BJ (cell line): ENCODE measurements around the gene FAM186B. TPM values are rescaled to one million over a fixed set of nuclear protein-coding genes. Genes with fewer than 3 reads are reported as not detected.

Experiments used
- CTCF ChIA-PET: fragments of 350-600 bp; formaldehyde crosslinking; extraction: SDS; loops from one replicate; lab custom pipeline; 2021; ENCODE audit warnings: antibody characterized with exemption, inconsistent platforms; lab: Yijun Ruan, JAX
- POLR2A ChIA-PET: fragments of 300-600 bp; sonication (Branson Sonifier 250); formaldehyde crosslinking; extraction: SDS; loops from one replicate; lab custom pipeline; 2021; ENCODE audit warnings: antibody characterized with exemption; lab: Charles Lee
- DNase-seq: peaks from one replicate; pipeline ENCODE4 v3.0.0-alpha.2; 2011; ENCODE audit warnings: low read depth
- H3K27me3 ChIP-seq: 2 replicates; pipeline ENCODE4 v1.6.0; 2011; ENCODE audit warnings: low read length; ENCODE audit not compliant: control insufficient read depth, insufficient read depth
- H3K36me3 ChIP-seq: 2 replicates; pipeline ENCODE4 v1.5.1; 2011; ENCODE audit warnings: low read length; ENCODE audit not compliant: control insufficient read depth, insufficient read depth
- H3K4me3 ChIP-seq: 2 replicates; pipeline ENCODE4 v1.5.1; 2011; ENCODE audit warnings: low read depth, mild to moderate bottlenecking, control low read depth, low read length
- CTCF ChIP-seq: IDR thresholded peaks from 2 replicates; pipeline ENCODE4 v1.5.1; 2011; ENCODE audit warnings: low read depth, mild to moderate bottlenecking, control low read depth, inconsistent platforms, low read length, moderate library complexity; ENCODE audit not compliant: insufficient read depth
- polyA plus RNA-seq: library from polyadenylated mRNA; depleted of rRNA; stranded (reverse); fragments of >200 nt; gene quantifications from 2 replicates; pipeline ENCODE4 v1.2.3, GENCODE V29; 2011

FAM186B gene
- polyA plus RNA-seq, 1 experiment: 0.11 TPM

- no peak for DNase-seq
- H3K36me3 ChIP-seq: no peaks in the 10 kb centered on the region
- peaks cover 42% of the 10 kb centered on the region for H3K27me3 ChIP-seq
- ChIA-PET POLR2A (no interaction called here), CTCF (no interaction called here)
- TF ChIP-seq CTCF: no peak
- H3K4me3 ChIP-seq: no peak overlapping the region
These were observed 59.0 kb downstream of the FAM186B start for GRCh38 chr12:49546481-49546880.

DNA sequence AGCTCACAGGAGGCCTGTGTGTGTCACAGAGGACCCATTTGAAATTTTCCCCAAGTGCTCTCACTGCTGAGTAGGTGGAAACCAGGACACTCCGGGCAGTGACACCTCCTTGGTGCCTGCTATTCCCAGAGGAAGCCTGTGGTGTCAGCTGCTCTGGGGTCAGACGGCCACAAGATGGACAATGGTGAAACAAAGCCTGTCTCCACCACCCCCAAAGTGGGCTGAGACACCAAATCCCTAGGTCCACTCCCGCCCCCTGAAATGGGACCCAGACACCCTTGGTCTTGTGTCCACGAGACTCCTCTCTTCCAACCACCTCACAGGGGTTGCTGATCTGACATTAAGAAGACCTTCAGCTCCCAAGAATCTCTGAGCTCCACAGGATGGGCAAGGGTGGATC, 59.6 kb downstream of the FAM186B start:
- CTCF ChIA-PET: interaction anchor here (3.1 kb wide), 1 partner anchor 35 kb away, joined by 8 read pairs; no protein-coding TSS in a partner anchor
- POLR2A ChIA-PET: no interaction called here
- no peak for TF ChIP-seq CTCF
- no peak overlapping the region for H3K4me3 ChIP-seq
- DNase-seq: no peak
- peaks cover 44% of the 10 kb centered on the region for H3K27me3 ChIP-seq
- H3K36me3 ChIP-seq: no peaks in the 10 kb centered on the region

DNA sequence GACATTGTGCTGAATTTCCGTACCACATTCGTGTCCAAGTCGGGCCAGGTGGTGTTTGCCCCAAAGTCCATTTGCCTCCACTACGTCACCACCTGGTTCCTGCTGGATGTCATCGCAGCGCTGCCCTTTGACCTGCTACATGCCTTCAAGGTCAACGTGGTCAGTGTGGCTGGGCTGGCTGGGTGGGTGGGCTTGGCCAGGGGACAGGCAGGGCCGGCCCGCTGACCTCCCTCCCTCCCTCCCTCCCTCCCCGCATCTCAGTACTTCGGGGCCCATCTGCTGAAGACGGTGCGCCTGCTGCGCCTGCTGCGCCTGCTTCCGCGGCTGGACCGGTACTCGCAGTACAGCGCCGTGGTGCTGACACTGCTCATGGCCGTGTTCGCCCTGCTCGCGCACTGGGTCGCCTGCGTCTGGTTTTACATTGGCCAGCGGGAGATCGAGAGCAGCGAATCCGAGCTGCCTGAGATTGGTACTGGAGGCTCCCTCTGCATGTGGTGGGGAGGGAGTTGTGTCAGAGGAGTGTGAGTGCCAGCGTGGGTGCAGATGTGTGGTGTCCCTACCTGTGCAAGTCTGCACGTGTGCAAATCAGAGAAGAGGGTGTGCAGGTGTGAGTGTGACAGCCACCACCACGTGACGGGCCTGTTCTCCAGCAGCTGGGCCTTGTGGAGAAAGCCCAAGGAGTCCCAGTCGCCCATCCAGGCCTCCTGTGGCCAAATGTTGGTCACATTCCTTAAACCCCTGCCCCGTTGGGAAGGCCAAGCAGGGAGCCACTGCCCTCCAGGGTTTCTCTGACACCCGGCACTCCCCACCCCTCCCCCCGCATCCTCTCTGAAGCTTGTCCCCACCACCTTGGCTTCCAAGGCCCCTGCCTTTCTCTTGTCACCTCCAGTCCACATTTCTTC, 61.3 kb downstream of the FAM186B start:
- no peak for TF ChIP-seq CTCF
- ChIA-PET CTCF (interaction anchor here (1.1 to 3.1 kb wide), 2 partner anchors 37 to 187 kb away, joined by 5 to 8 read pairs; no protein-coding TSS in a partner anchor), POLR2A (no interaction called here)

GRCh38 chr12:49543221-49543913, 62.1 kb downstream of the FAM186B start:
- no peak for TF ChIP-seq CTCF
- Histone ChIP-seq H3K4me3 (no peak overlapping the region), H3K36me3 (no peaks in the 10 kb centered on the region), H3K27me3 (peaks cover 44% of the 10 kb centered on the region)
- ChIA-PET POLR2A (no interaction called here), CTCF (interaction anchor here (3.1 kb wide), 1 partner anchor 37 kb away, joined by 8 read pairs; no protein-coding TSS in a partner anchor)
- no peak for DNase-seq

More for the DNA sequence above, 61.3 kb downstream of the FAM186B start:
- Histone ChIP-seq H3K27me3 (peaks cover 48% of the 10 kb centered on the region), H3K36me3 (no peaks in the 10 kb centered on the region), H3K4me3 (no peak overlapping the region)
- DNase-seq: no peak

- TF ChIP-seq CTCF: no peak
- no peaks in the 10 kb centered on the region for H3K36me3 ChIP-seq
- no peak overlapping the region for H3K4me3 ChIP-seq
- CTCF ChIA-PET: no interaction called here
- H3K27me3 ChIP-seq: peaks cover 43% of the 10 kb centered on the region
- no peak for DNase-seq
- POLR2A ChIA-PET: no interaction called here
These were observed 62.8 kb downstream of the FAM186B start for GRCh38 chr12:49542592-49543160.
